ENCODE data around the gene AP1M1.
A peak's percentile ranks its signal among the peaks of the same experiment; 100 is the strongest.

The AP1M1 gene

DNA sequence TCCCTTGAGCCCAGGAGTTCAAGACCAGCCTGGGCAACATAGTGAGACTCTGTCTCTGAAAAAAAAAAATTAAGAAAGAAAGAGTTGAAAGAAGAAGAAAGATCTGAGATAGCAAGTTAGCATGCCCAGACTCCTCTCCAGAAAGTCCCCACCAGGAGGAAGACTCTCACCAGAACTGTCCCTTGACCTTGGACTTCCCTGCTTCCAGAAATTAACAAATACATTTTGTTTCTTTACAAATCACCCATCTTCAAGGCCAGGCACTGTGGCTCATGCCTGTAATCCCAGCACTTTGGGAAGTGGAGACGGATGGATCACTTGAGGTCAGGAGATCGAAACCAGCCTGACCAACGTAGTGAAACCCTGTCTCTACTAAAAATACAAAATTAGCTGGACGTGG lies 82.6 kb downstream of the AP1M1 start:
- ChIA-PET POLR2A (no interaction called here), CTCF (interaction anchor here (0.6 kb wide), 1 partner anchor 690 kb away, joined by 8 read pairs; no protein-coding TSS in a partner anchor)
- TF ChIP-seq SALL2 (tag by site-specific recombination; IDR thresholded peaks at IDR 0.05; ENCODE audit: borderline replicate concordance) (no peak), ZBTB7A (tag by site-specific recombination; IDR thresholded peaks at IDR 0.05; ENCODE audit: low read depth) (no peak), REPIN1 (tag by site-specific recombination; IDR thresholded peaks at IDR 0.05; ENCODE audit: low read depth) (no peak), ZNF501 (tag by site-specific recombination; IDR thresholded peaks at IDR 0.05) (no peak), SP3 (tag by site-specific recombination; IDR thresholded peaks at IDR 0.05) (no peak), ZNF510 (tag by site-specific recombination; IDR thresholded peaks at IDR 0.05; ENCODE audit: insufficient replicate concordance) (no peak), ZNF335 (tag by site-specific recombination; conservative IDR thresholded peaks at IDR 0.05) (no peak), ZNF391 (tag by site-specific recombination; IDR thresholded peaks at IDR 0.05; ENCODE audit: borderline replicate concordance, low read depth) (no peak), ZNF837 (tag by site-specific recombination; IDR thresholded peaks at IDR 0.05) (no peak), HOXD13 (CRISPR knock-in tag; IDR thresholded peaks at IDR 0.05; ENCODE audit: borderline replicate concordance) (no peak), ZNF670 (tag by site-specific recombination; IDR thresholded peaks at IDR 0.05; ENCODE audit: low read depth) (no peak), ZNF596 (tag by site-specific recombination; IDR thresholded peaks at IDR 0.05) (no peak), ZFP3 (tag by site-specific recombination; IDR thresholded peaks at IDR 0.05; ENCODE audit: low read depth) (no peak), ZNF221 (tag by site-specific recombination; IDR thresholded peaks at IDR 0.05; ENCODE audit: borderline replicate concordance) (no peak), ZNF530 (tag by site-specific recombination; IDR thresholded peaks at IDR 0.05; ENCODE audit: low read depth) (no peak), MYNN (tag by site-specific recombination; IDR thresholded peaks at IDR 0.05; ENCODE audit: borderline replicate concordance) (no peak), ZSCAN16 (tag by site-specific recombination; IDR thresholded peaks at IDR 0.05) (no peak), ZNF16 (tag by site-specific recombination; IDR thresholded peaks at IDR 0.05; ENCODE audit: low read depth) (no peak)
- TF ChIP-seq, protein P1, sequence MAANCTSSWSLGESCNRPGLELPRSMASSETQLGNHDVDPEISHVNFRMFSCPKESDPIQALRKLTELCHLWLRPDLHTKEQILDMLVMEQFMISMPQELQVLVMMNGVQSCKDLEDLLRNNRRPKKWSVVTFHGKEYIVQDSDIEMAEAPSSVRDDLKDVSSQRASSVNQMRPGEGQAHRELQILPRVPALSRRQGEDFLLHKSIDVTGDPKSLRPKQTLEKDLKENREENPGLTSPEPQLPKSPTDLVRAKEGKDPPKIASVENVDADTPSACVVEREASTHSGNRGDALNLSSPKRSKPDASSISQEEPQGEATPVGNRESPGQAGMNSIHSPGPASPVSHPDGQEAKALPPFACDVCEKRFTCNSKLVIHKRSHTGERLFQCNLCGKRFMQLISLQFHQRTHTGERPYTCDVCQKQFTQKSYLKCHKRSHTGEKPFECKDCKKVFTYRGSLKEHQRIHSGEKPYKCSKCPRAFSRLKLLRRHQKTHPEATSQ (tag by site-specific recombination; IDR thresholded peaks at IDR 0.05) = no peak
- Histone ChIP-seq H3K4me3 (ENCODE audit: low read depth, low read length) (no peak overlapping the region), H3K27ac (ENCODE audit: extremely low read depth, low read depth, low read length) (no peak overlapping the region), H3K9me3 (ENCODE audit: control insufficient read depth, insufficient read depth, low read depth, low read length) (no peaks in the 10 kb centered on the region), H3K36me3 (ENCODE audit: control insufficient read depth in 2 of 2, insufficient read depth in 1 of 2, low read length in 2 of 2) (no peaks in the 10 kb centered on the region), H3K4me1 (ENCODE audit: control insufficient read depth, insufficient read depth, low read length) (no peaks in the 10 kb centered on the region)

DNA sequence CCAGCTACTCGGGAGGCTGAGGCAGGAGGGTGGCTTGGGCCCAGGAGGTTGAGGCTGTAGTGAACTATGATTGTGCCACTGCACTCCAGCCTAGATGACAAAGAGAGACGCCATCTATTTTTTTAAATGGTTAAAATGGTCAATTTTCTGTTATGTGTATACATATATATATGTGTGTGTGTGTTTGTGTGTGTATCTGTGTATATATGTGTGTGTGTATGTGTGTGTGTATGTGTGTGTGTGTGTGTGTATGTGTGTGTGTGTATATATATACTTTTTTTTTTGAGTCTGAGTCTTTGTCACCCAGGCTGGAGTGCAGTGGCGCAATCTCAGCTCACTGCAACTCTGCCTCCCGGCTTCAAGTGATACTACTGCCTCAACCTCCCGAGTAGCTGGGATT lies 84.0 kb downstream of the AP1M1 start:
- ChIA-PET CTCF (interaction anchor here (0.6 kb wide), 1 partner anchor 11 kb away, joined by 3 read pairs; no protein-coding TSS in a partner anchor), POLR2A (interaction anchor here (0.6 to 0.7 kb wide), 2 partner anchors 40 to 58 kb away, joined by 3 to 4 read pairs; no protein-coding TSS in a partner anchor)
- Histone ChIP-seq H3K4me1 (ENCODE audit: control insufficient read depth, insufficient read depth, low read length) (no peaks in the 10 kb centered on the region; the same call in 1 of the 2 replicates), H3K4me3 (ENCODE audit: low read depth, low read length) (no peak overlapping the region), H3K27ac (ENCODE audit: extremely low read depth, low read depth, low read length) (no peak overlapping the region), H3K36me3 (ENCODE audit: control insufficient read depth in 2 of 2, insufficient read depth in 1 of 2, low read length in 2 of 2) (no peaks in the 10 kb centered on the region), H3K9me3 (ENCODE audit: control insufficient read depth, insufficient read depth, low read depth, low read length) (no peaks in the 10 kb centered on the region)
- TF ChIP-seq ZNF292 (tag by site-specific recombination; IDR thresholded peaks at IDR 0.05; ENCODE audit: borderline replicate concordance, low read depth) = no peak
- TF ChIP-seq, protein P2, sequence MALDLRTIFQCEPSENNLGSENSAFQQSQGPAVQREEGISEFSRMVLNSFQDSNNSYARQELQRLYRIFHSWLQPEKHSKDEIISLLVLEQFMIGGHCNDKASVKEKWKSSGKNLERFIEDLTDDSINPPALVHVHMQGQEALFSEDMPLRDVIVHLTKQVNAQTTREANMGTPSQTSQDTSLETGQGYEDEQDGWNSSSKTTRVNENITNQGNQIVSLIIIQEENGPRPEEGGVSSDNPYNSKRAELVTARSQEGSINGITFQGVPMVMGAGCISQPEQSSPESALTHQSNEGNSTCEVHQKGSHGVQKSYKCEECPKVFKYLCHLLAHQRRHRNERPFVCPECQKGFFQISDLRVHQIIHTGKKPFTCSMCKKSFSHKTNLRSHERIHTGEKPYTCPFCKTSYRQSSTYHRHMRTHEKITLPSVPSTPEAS (tag by site-specific recombination; IDR thresholded peaks at IDR 0.05) = peak; percentile 91

Measured in HEK293 (cell line).